Vagina (tissue), 2 donors: ENCODE results near the gene FCGBP. TPM values are rescaled to one million over a fixed set of nuclear protein-coding genes. Genes with fewer than 3 reads are reported as not detected.

ENCODE experiments used
- DNase-seq, 2 donors: peaks; one replicate each; pipeline ENCODE4 v3.0.0-alpha.2; 2017; ENCODE audit errors: extremely low spot score in 2 of 2
- H3K27ac ChIP-seq: fragments of 200-600 bp; sonication (generic); one replicate; pipeline ENCODE4 v1.5.1; 2019
- H3K27me3 ChIP-seq: fragments of 200-600 bp; sonication (generic); one replicate; pipeline ENCODE4 v1.5.1; 2019
- H3K36me3 ChIP-seq, 2 donors: fragments of 200-600 bp; sonication (generic); one replicate each; pipeline ENCODE4 v1.5.1; 2017 to 2019
- H3K4me1 ChIP-seq: fragments of 200-600 bp; sonication (generic); one replicate; pipeline ENCODE4 v1.5.1; 2019
- H3K4me3 ChIP-seq, 2 donors: fragments of 200-600 bp; sonication (generic); 1 replicate in 1 of 2; 2 replicates in 1 of 2; pipeline ENCODE4 v1.5.1; 2016 to 2019
- H3K9me3 ChIP-seq: fragments of 200-600 bp; sonication (generic); one replicate; pipeline ENCODE4 v1.5.1; 2019
- POLR2A ChIP-seq, 2 donors: fragments of 450-650 bp; IDR thresholded peaks; one replicate each; pipeline ENCODE4 v1.6.1; 2017; ENCODE audit warnings: antibody characterized with exemption in 2 of 2, mild to moderate bottlenecking in 2 of 2, moderate library complexity in 2 of 2
- POLR2AphosphoS5 ChIP-seq, 2 donors: sonication (generic); formaldehyde crosslinking; IDR thresholded peaks; one replicate each; pipeline ENCODE4 v1.9.0; 2017; ENCODE audit warnings: antibody characterized with exemption in 2 of 2, mild to moderate bottlenecking in 2 of 2, low read depth in 1 of 2; ENCODE audit not compliant: insufficient read depth in 1 of 2
- intact Hi-C: fragments of 100-400 bp; cut with DNase I; formaldehyde crosslinking; loops from one replicate; pipeline ENCODE4 v1.15.1; 2023
- total RNA-seq: library from RNA; depleted of rRNA; stranded (reverse); fragments of >200 nt; gene quantifications from one replicate; pipeline ENCODE4 v1.2.3, GENCODE V29; 2016
- TF ChIP-seq, protein P1 (sequence below), 3 experiments: fragments of 450-650 bp in 2 of 3; fragments of 200-600 bp in 1 of 3; sonication (generic) in 1 of 3; IDR thresholded peaks; one replicate each; pipeline ENCODE4 v1.5.1; 2017 to 2019; ENCODE audit warnings: antibody characterized with exemption in 3 of 3, mild to moderate bottlenecking in 2 of 3, moderate library complexity in 2 of 3

FCGBP gene
- total RNA-seq, 1 donor from 2014 or later, result 31.7 TPM

GRCh38 chr19:39917561-39918182 lies 16.8 kb downstream of the FCGBP start:
- Histone ChIP-seq H3K4me1 (no peaks in the 10 kb centered on the region), H3K36me3 (no peaks in the 10 kb centered on the region), H3K9me3 (no peaks in the 10 kb centered on the region), H3K4me3 (no peak overlapping the region), H3K27me3 (no peaks in the 10 kb centered on the region), H3K27ac (no peak overlapping the region)
- TF ChIP-seq POLR2AphosphoS5 (IDR thresholded peaks at IDR 0.05; ENCODE audit: insufficient read depth in 1 of 2, low read depth in 1 of 2) (no peak), POLR2A (IDR thresholded peaks at IDR 0.05) (no peak)
- TF ChIP-seq, protein P1, sequence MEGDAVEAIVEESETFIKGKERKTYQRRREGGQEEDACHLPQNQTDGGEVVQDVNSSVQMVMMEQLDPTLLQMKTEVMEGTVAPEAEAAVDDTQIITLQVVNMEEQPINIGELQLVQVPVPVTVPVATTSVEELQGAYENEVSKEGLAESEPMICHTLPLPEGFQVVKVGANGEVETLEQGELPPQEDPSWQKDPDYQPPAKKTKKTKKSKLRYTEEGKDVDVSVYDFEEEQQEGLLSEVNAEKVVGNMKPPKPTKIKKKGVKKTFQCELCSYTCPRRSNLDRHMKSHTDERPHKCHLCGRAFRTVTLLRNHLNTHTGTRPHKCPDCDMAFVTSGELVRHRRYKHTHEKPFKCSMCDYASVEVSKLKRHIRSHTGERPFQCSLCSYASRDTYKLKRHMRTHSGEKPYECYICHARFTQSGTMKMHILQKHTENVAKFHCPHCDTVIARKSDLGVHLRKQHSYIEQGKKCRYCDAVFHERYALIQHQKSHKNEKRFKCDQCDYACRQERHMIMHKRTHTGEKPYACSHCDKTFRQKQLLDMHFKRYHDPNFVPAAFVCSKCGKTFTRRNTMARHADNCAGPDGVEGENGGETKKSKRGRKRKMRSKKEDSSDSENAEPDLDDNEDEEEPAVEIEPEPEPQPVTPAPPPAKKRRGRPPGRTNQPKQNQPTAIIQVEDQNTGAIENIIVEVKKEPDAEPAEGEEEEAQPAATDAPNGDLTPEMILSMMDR (IDR thresholded peaks at IDR 0.05), result no peak
- no peak for DNase-seq
- intact Hi-C loops, result no loop called here

DNA sequence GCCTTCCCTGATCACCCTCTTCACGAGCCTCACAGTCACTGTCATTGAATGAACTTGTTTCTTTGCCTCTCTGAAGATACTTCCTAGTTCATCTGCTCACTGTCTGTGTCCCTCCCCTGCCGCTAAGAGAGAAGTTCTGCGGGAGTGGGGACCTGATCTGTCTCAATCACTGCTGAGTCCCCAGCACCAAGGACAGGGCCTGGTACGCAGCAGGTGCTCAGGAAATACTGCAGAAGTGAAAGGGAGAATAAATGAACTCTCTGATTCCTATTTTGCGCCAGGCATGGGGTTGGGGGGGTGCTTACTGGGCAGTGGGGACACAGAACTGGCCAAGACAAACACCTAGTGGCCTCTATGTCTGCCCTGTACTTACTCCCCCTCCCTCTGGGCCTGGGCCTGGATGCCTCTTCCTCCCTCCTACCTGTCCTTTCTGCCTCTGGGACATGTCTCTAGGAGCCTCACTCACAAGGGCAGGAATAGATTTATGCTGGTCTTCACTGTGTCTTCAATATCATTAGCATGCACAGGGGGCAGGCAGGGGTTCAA lies 17.5 kb downstream of the FCGBP start:
- DNase-seq, result peak in 1 of 2 donors; percentile 70
- H3K9me3 ChIP-seq, result no peaks in the 10 kb centered on the region
- H3K4me3 ChIP-seq, result no peak overlapping the region
- H3K27ac ChIP-seq, result no peak overlapping the region
- no peaks in the 10 kb centered on the region for H3K27me3 ChIP-seq
- H3K36me3 ChIP-seq, result no peaks in the 10 kb centered on the region
- no peaks in the 10 kb centered on the region for H3K4me1 ChIP-seq
- no peak for TF ChIP-seq POLR2A (IDR thresholded peaks at IDR 0.05)
- no peak for TF ChIP-seq POLR2AphosphoS5 (IDR thresholded peaks at IDR 0.05; ENCODE audit: insufficient read depth in 1 of 2, low read depth in 1 of 2)
- TF ChIP-seq, protein P1 (IDR thresholded peaks at IDR 0.05), result no peak
- intact Hi-C loops, result no loop called here

DNA sequence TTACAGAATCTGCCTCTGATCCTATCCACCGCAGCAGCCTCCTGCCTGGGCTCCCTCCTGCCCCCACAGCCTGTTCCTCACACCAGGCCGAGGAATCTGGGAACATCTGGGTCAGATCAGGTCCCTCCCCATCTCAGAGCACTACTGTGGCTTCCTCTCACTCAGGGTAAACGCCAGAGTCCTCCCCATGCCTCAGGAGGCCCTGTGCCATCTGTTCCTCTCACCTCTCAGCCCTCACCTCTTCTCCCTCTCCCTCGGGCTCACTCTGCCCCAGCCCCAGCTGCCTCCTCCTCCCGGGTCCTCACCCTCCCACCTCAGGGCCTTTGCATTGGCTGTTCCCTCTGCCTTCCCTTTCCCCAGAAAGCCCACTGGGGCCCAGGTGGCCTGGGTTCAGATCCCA lies 18.2 kb downstream of the FCGBP start:
- no peaks in the 10 kb centered on the region for H3K4me1 ChIP-seq
- H3K27me3 ChIP-seq, result no peaks in the 10 kb centered on the region
- no peaks in the 10 kb centered on the region for H3K9me3 ChIP-seq
- peak in 1 of 2 donors; percentile 72 for DNase-seq
- no peak overlapping the region for H3K4me3 ChIP-seq
- intact Hi-C loops, result no loop called here
- no peak overlapping the region for H3K27ac ChIP-seq
- TF ChIP-seq, protein P1 (IDR thresholded peaks at IDR 0.05), result no peak
- TF ChIP-seq POLR2A (IDR thresholded peaks at IDR 0.05) (no peak), POLR2AphosphoS5 (IDR thresholded peaks at IDR 0.05; ENCODE audit: insufficient read depth in 1 of 2, low read depth in 1 of 2) (no peak)
- H3K36me3 ChIP-seq, result no peaks in the 10 kb centered on the region

GRCh38 chr19:39915848-39916215 lies 18.6 kb downstream of the FCGBP start:
- peak in 1 of 2 donors; percentile 37 for DNase-seq

More at GRCh38 chr19:39915848-39916215, 18.6 kb downstream of the FCGBP start:
- H3K27ac ChIP-seq, result no peak overlapping the region
- no peak for TF ChIP-seq POLR2A (IDR thresholded peaks at IDR 0.05)
- TF ChIP-seq, protein P1 (IDR thresholded peaks at IDR 0.05), result no peak
- no peak for TF ChIP-seq POLR2AphosphoS5 (IDR thresholded peaks at IDR 0.05; ENCODE audit: insufficient read depth in 1 of 2, low read depth in 1 of 2)
- H3K9me3 ChIP-seq, result no peaks in the 10 kb centered on the region
- no peak overlapping the region for H3K4me3 ChIP-seq
- no peaks in the 10 kb centered on the region for H3K36me3 ChIP-seq
- no peaks in the 10 kb centered on the region for H3K4me1 ChIP-seq
- intact Hi-C loops, result no loop called here
- H3K27me3 ChIP-seq, result no peaks in the 10 kb centered on the region
